Mesothelial cell of epicardium (in vitro differentiated cells): ENCODE data around the gene RAB31. TPM values are rescaled to one million over a fixed set of nuclear protein-coding genes. Genes with fewer than 3 reads are reported as not detected.

Experiments
- DNase-seq, 2 experiments: peaks; one replicate each; pipeline ENCODE4 v3.0.0; 2021; ENCODE audit warnings: low spot score in 2 of 2; ENCODE audit not compliant: unreplicated experiment in 2 of 2
- H3K27ac Mint-ChIP-seq: 2 replicates; pipeline ENCODE4 v1.8.0; 2021; ENCODE audit warnings: mixed read lengths
- H3K27me3 Mint-ChIP-seq: 2 replicates; pipeline ENCODE4 v1.8.0; 2021; ENCODE audit warnings: low read depth, mixed read lengths
- H3K36me3 Mint-ChIP-seq: 2 replicates; pipeline ENCODE4 v1.8.0; 2021; ENCODE audit warnings: mixed read lengths
- H3K4me1 Mint-ChIP-seq: 2 replicates; pipeline ENCODE4 v1.8.0; 2021; ENCODE audit warnings: mixed read lengths
- H3K4me3 Mint-ChIP-seq: 2 replicates; pipeline ENCODE4 v1.8.0; 2021; ENCODE audit warnings: mild to moderate bottlenecking, moderate library complexity, mixed read lengths
- H3K9me3 Mint-ChIP-seq: 2 replicates; pipeline ENCODE4 v1.8.0; 2021; ENCODE audit warnings: mixed read lengths
- total RNA-seq: library from RNA; stranded (reverse); gene quantifications from 3 replicates; pipeline ENCODE4 v1.2.1, GENCODE V29; 2021
- TF ChIP-seq, protein P1 (sequence below): fragments of 200-600 bp; sonication (generic); IDR thresholded peaks from one replicate; pipeline ENCODE4 v1.5.0; 2021; ENCODE audit warnings: antibody characterized with exemption; ENCODE audit not compliant: unreplicated experiment

Gene RAB31
- total RNA-seq, 1 donor from 2014 or later: 21.8 TPM

DNA sequence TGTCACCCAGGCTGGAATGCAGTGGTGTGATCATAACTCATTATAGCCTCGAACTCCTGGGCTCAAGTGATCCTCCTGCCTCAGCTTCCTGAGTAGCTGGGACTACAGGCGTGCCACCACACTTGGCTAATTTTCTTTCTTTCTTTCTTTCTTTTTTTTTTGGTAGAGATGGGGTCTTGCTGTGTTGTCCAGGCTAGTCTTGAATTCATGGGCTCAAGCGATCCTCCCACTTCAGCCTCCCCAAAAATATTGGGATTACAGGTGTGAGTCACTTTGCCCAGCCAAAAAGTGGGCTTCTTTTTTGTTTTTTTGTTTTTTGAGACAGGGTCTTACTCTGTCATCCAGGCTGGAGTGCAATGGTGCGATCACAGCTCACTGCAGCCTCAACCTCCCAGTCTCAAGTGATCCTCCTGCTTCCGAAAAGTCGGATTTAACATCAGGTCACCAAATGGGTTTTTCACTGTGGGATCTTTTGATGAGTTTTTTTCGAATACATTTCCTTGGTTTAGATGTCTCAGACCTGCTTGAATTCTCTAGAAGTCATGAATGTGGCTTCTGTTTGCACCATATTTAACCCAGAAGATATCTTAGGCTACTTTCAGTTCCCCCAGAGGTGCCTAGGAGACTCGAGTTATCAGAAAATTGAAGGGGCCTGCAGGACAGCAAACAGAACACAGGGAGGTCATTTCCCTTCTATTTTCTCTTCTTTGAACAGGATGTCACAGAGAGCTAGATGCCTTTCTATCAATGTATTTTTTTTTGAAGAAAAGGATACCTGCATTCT is 8.9 kb downstream of the RAB31 start:
- Mint-ChIP-seq H3K9me3 (no peaks in the 10 kb centered on the region), H3K4me1 (peaks cover 13% of the 10 kb centered on the region), H3K36me3 (peaks cover 1% of the 10 kb centered on the region), H3K4me3 (no peak overlapping the region), H3K27me3 (no peaks in the 10 kb centered on the region), H3K27ac (no peak overlapping the region)
- TF ChIP-seq, protein P1, sequence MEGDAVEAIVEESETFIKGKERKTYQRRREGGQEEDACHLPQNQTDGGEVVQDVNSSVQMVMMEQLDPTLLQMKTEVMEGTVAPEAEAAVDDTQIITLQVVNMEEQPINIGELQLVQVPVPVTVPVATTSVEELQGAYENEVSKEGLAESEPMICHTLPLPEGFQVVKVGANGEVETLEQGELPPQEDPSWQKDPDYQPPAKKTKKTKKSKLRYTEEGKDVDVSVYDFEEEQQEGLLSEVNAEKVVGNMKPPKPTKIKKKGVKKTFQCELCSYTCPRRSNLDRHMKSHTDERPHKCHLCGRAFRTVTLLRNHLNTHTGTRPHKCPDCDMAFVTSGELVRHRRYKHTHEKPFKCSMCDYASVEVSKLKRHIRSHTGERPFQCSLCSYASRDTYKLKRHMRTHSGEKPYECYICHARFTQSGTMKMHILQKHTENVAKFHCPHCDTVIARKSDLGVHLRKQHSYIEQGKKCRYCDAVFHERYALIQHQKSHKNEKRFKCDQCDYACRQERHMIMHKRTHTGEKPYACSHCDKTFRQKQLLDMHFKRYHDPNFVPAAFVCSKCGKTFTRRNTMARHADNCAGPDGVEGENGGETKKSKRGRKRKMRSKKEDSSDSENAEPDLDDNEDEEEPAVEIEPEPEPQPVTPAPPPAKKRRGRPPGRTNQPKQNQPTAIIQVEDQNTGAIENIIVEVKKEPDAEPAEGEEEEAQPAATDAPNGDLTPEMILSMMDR: no peak
- DNase-seq: no peak

DNA sequence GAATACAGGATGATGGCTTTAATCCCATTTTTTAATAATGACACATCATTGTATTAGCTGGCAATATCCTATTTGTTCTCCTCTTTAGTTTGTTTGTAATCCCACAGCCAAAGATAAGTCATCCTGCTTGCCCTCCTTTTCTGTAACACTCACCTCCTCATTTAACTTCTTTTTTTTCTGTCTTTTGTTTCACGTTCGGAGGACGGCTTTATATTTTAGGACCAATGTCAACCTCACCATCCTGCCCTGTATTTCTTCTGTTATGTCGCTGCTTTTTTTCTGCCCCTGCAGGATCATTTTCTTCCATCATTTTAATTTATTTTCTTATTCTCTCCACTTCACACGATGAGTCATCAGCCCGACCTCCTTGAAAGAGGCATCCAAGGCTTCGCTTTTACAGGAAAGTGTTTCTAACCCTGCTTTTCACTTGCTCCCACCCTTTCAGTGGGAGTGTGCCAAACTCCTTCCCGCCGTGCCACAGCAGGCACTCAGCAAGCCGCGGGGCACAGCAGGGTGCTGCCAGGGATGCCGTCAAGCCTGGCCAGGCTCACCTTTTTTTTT is 11.4 kb downstream of the RAB31 start:
- Mint-ChIP-seq H3K4me3 (no peak overlapping the region), H3K27me3 (no peaks in the 10 kb centered on the region), H3K9me3 (peaks cover 3% of the 10 kb centered on the region), H3K36me3 (peaks cover 3% of the 10 kb centered on the region), H3K4me1 (peaks cover 5% of the 10 kb centered on the region), H3K27ac (no peak overlapping the region)
- DNase-seq: no peak
- TF ChIP-seq, protein P1: no peak

DNA sequence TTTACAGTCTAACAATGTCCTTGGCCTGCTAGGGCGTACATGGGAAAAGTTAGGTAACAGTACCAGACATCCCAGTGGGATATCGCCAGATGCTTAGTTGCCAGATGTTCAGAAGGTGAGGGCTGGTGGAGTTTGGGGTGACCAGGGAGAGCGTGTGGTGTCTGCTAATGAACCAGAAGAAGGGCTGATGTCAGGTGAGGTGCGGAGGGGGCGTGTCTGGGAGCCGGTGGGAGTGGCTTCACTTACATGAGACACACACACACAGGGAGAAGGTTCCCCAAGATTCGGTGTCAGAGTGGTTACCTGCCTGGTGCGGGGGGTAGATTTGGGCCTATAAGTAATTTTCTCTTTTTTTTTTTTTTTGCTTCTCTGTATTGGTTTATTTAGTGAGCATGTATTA is 12.2 kb downstream of the RAB31 start:
- H3K27ac Mint-ChIP-seq: no peak overlapping the region
- H3K4me1 Mint-ChIP-seq: peaks cover 5% of the 10 kb centered on the region
- no peak for DNase-seq
- TF ChIP-seq, protein P1: no peak
- H3K27me3 Mint-ChIP-seq: no peaks in the 10 kb centered on the region
- H3K4me3 Mint-ChIP-seq: no peak overlapping the region
- H3K9me3 Mint-ChIP-seq: peaks cover 3% of the 10 kb centered on the region
- peaks cover 3% of the 10 kb centered on the region for H3K36me3 Mint-ChIP-seq

DNA sequence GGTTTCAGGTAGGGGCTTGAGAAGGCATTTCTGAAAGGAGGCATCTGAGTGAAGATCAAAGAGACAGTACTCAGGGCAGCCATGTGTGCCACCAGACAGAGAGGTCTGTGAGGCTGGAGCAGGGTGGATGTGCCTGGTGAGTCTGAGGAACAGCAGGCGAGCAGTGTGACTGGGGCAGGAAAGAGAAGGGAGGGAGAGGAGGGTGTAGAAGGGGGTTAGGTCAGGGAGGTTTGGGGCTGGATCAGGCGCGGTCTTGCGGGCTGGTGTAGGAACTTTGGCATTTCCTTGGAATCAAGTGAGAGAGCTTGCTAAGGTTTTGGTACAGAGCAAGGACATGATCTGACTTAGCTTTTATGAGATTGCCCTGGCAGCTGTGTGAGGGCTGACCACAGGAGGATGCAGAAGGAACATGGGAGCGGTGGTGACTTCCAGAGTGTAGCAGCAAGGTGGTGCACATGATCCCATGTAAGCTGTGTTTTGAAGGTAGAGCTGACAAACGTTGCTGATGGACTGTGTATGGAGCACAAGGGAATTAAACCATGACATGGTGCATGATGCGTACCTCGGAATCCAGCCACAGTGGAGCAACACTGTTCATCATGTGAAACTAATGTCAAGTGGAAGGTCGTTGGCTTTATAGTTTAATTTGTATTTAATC is 13.9 kb downstream of the RAB31 start:
- peaks cover 3% of the 10 kb centered on the region for H3K9me3 Mint-ChIP-seq
- DNase-seq: no peak
- H3K4me1 Mint-ChIP-seq: peaks cover 5% of the 10 kb centered on the region
- H3K4me3 Mint-ChIP-seq: no peak overlapping the region
- H3K27ac Mint-ChIP-seq: no peak overlapping the region
- no peaks in the 10 kb centered on the region for H3K27me3 Mint-ChIP-seq
- peaks cover 3% of the 10 kb centered on the region for H3K36me3 Mint-ChIP-seq
- TF ChIP-seq, protein P1: no peak

DNA sequence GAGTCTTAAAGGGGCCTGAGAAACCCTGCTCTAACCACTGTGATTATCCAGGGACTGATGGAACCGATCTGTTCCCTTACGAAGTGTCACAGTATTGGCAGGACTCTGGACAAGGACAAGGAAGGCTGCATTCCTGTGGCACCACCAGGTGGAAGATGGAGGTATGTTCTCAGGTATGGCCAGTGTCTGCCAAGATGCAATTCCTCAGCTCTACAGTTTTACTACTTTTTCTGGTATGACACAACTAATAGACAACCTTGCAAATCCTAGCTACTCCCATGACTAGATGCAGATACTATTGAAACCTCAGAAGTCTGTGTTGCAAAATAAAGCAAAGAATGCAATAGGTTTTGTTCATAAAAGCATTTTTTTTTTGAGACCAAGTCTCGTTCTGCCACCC is 14.6 kb downstream of the RAB31 start:
- no peak for DNase-seq
- Mint-ChIP-seq H3K4me3 (no peak overlapping the region), H3K27ac (no peak overlapping the region), H3K27me3 (no peaks in the 10 kb centered on the region), H3K36me3 (peaks cover 3% of the 10 kb centered on the region), H3K4me1 (peaks cover 5% of the 10 kb centered on the region), H3K9me3 (peaks cover 3% of the 10 kb centered on the region)
- TF ChIP-seq, protein P1: no peak
